SU-DHL-6 (cell line): Measurements from ENCODE around the gene CADM1.

Source experiments
- H2AFZ ChIP-seq: fragments of 200-600 bp; sonication (generic); 2 replicates; pipeline ENCODE4 v1.6.1; 2014; ENCODE audit warnings: low read depth, mild to moderate bottlenecking, moderate library complexity, mixed read lengths, antibody characterized with exemption, low read length; ENCODE audit not compliant: severe bottlenecking
- H3F3A ChIP-seq: fragments of 200-600 bp; shearing (Covaris generic); 2 replicates; pipeline ENCODE4 v1.6.0; 2016; ENCODE audit warnings: antibody characterized with exemption, mild to moderate bottlenecking; ENCODE audit not compliant: insufficient read depth
- H3K27ac ChIP-seq: fragments of 200-600 bp; sonication (generic); 2 replicates; pipeline ENCODE4 v1.5.1; 2016; ENCODE audit warnings: low read depth, mild to moderate bottlenecking, low read length, moderate library complexity, mixed read lengths
- H3K27me3 ChIP-seq: fragments of 200-600 bp; sonication (generic), shearing (Covaris generic); 2 replicates; pipeline ENCODE4 v1.6.0; 2014; ENCODE audit warnings: mild to moderate bottlenecking, low read length
- H3K36me3 ChIP-seq: fragments of 200-600 bp; sonication (generic); 2 replicates; pipeline ENCODE4 v1.6.1; 2014; ENCODE audit warnings: mild to moderate bottlenecking, low read length, mixed read lengths
- H3K4me2 ChIP-seq: fragments of 300-600, 200-600 bp; shearing (Covaris generic), sonication (generic); 2 replicates; pipeline ENCODE4 v1.6.0; 2014; ENCODE audit warnings: low read length, low read depth, mild to moderate bottlenecking; ENCODE audit not compliant: poor library complexity, severe bottlenecking
- H3K4me3 ChIP-seq: fragments of 200-600 bp; sonication (generic); 2 replicates; pipeline ENCODE4 v1.5.1; 2014; ENCODE audit warnings: antibody characterized with exemption, low read length, mild to moderate bottlenecking, mixed read lengths; ENCODE audit not compliant: insufficient read depth, poor library complexity, severe bottlenecking
- H3K79me2 ChIP-seq: fragments of 200-600 bp; sonication (generic); 2 replicates; pipeline ENCODE4 v1.6.1; 2014; ENCODE audit warnings: mild to moderate bottlenecking, low read length, moderate library complexity; ENCODE audit not compliant: insufficient read depth
- H3K9ac ChIP-seq: fragments of 200-600 bp; sonication (generic); 2 replicates; pipeline ENCODE4 v1.7.0; 2014; ENCODE audit warnings: mild to moderate bottlenecking, low read length
- H3K9me2 ChIP-seq: fragments of 200-600 bp; sonication (generic); replicated peaks from 2 replicates; pipeline ENCODE4 v1.6.1; 2014; ENCODE audit warnings: low read length; ENCODE audit not compliant: insufficient read depth
- H3K9me3 ChIP-seq: fragments of 200-600 bp; sonication (generic); 2 replicates; pipeline ENCODE4 v1.6.1; 2014; ENCODE audit warnings: low read length, mixed read lengths; ENCODE audit not compliant: insufficient read depth
- H4K20me1 ChIP-seq: fragments of 200-600 bp; sonication (generic); 2 replicates; pipeline ENCODE4 v1.6.1; 2014; ENCODE audit warnings: low read depth, mild to moderate bottlenecking, antibody characterized with exemption, low read length, moderate library complexity, mixed read lengths
- EZH2phosphoT487 ChIP-seq: fragments of 200-600 bp; sonication (generic), shearing (Covaris generic); conservative IDR thresholded peaks from 2 replicates; pipeline ENCODE4 v1.6.1; 2018; ENCODE audit warnings: mild to moderate bottlenecking, antibody characterized with exemption, low read length, moderate library complexity, mixed read lengths
- TF ChIP-seq, protein P1 (sequence below): fragments of 200-600 bp; sonication (generic); IDR thresholded peaks from one replicate; pipeline ENCODE4 v1.5.1; 2017; ENCODE audit warnings: antibody characterized with exemption, mild to moderate bottlenecking, low read length, moderate library complexity; ENCODE audit not compliant: insufficient read depth, poor library complexity, severe bottlenecking

CADM1 gene

DNA sequence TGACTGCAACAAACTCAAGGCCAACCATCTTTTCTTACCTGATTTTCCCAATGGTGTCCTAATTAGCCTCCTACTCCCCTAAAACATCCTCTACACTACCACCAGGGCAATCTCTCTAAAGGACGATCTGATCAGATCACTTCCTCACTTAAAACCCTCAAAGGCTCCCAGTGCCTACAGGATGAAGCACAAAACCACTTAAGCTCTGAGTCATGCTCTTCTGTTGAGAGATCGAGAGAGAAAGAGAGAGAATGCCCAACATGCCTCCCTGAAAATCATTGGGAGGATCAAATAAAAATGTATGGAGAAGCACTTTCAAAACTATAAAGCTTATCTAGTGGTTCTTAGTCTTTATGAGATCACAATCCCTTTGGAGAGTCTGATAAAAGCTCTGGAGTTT is 171.1 kb downstream of the CADM1 start:
- TF ChIP-seq, protein P1, sequence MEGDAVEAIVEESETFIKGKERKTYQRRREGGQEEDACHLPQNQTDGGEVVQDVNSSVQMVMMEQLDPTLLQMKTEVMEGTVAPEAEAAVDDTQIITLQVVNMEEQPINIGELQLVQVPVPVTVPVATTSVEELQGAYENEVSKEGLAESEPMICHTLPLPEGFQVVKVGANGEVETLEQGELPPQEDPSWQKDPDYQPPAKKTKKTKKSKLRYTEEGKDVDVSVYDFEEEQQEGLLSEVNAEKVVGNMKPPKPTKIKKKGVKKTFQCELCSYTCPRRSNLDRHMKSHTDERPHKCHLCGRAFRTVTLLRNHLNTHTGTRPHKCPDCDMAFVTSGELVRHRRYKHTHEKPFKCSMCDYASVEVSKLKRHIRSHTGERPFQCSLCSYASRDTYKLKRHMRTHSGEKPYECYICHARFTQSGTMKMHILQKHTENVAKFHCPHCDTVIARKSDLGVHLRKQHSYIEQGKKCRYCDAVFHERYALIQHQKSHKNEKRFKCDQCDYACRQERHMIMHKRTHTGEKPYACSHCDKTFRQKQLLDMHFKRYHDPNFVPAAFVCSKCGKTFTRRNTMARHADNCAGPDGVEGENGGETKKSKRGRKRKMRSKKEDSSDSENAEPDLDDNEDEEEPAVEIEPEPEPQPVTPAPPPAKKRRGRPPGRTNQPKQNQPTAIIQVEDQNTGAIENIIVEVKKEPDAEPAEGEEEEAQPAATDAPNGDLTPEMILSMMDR: no peak
- TF ChIP-seq EZH2phosphoT487: no peak
- no peaks in the 10 kb centered on the region for H3K36me3 ChIP-seq
- H3K4me3 ChIP-seq: no peak overlapping the region
- H3F3A ChIP-seq: no peaks in the 10 kb centered on the region
- H2AFZ ChIP-seq: no peak overlapping the region
- no peaks in the 10 kb centered on the region for H3K79me2 ChIP-seq
- no peak overlapping the region for H3K4me2 ChIP-seq
- H3K27ac ChIP-seq: no peak overlapping the region
- no peaks in the 10 kb centered on the region for H3K27me3 ChIP-seq
- H3K9me2 ChIP-seq: no peaks in the 10 kb centered on the region
- no peak overlapping the region for H3K9ac ChIP-seq
- H3K9me3 ChIP-seq: peaks cover 6% of the 10 kb centered on the region; the same call in 1 of the 2 replicates
- H4K20me1 ChIP-seq: no peaks in the 10 kb centered on the region

DNA sequence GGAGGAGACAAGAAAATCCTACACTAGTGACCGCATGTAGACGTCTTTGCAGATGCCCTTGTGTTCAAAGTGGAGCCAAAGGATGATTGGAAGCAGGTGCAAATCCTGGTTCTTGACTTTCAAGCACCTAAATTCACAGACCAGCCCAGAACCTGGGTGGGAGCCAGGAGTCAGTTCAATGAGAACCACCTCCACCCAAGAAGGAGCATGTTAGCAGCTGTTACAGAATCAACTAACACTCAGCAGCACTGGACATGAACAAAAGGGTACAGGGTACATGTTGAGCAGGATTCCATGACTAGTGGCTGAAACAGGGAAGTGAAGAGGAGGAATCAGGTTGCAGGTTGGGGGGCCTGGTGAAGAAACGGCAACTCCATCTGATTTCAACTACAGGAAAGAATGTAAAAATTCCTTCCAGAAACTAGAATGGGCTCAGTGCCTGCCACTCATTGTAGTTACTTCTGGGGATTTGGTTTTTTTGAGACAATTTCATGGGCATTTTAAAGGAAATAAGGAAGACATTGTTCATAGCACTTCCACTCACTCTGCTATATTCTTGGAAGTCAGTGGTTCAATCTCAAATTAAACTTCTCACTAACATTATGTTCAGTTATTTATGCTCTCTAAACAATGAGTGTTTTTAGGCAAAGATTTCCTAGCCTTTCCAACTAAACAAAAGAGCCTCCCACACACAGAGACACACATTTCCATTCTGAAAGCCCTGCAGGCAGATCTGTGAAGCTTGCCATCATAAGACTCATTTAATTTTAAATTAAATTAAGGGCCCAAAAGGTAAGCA is 173.3 kb downstream of the CADM1 start:
- no peaks in the 10 kb centered on the region for H3K79me2 ChIP-seq
- no peak overlapping the region for H3K4me3 ChIP-seq
- H3K4me2 ChIP-seq: no peak overlapping the region

DNA sequence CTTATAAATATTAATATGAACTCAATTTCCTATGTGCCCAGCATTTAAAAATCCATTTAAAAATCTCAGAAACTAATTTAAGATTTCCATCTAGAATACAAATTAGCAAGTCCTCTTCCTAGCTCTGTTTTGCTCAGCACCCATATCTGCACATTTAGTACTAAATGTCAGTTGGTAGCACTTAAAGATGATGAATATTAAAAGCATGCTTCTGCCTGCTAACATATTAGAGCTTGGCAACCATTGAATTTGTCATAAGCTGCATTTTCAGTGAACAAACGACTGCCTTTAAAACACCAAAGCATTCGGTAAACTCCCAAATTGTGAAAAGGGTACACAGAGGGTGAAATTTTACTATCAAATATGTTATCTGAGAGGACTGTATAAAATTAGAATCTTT is 177.7 kb downstream of the CADM1 start:
- Histone ChIP-seq H3K9me3 (peaks cover 6% of the 10 kb centered on the region; the same call in 1 of the 2 replicates), H3K36me3 (no peaks in the 10 kb centered on the region), H3K4me2 (no peak overlapping the region), H3F3A (no peaks in the 10 kb centered on the region), H3K9ac (no peak overlapping the region), H3K9me2 (no peaks in the 10 kb centered on the region), H4K20me1 (no peaks in the 10 kb centered on the region), H2AFZ (no peak overlapping the region), H3K4me3 (no peak overlapping the region), H3K27ac (no peak overlapping the region), H3K27me3 (no peaks in the 10 kb centered on the region), H3K79me2 (no peaks in the 10 kb centered on the region)
- no peak for TF ChIP-seq EZH2phosphoT487
- TF ChIP-seq, protein P1: no peak

More for the DNA sequence above, 173.3 kb downstream of the CADM1 start:
- no peak overlapping the region for H3K9ac ChIP-seq
- no peak overlapping the region for H3K27ac ChIP-seq
- no peak overlapping the region for H2AFZ ChIP-seq
- no peaks in the 10 kb centered on the region for H3K27me3 ChIP-seq
- TF ChIP-seq, protein P1: no peak
- TF ChIP-seq EZH2phosphoT487: no peak
- H3K9me3 ChIP-seq: peaks cover 6% of the 10 kb centered on the region; the same call in 1 of the 2 replicates
- no peaks in the 10 kb centered on the region for H3K36me3 ChIP-seq
- no peaks in the 10 kb centered on the region for H3K9me2 ChIP-seq
- H4K20me1 ChIP-seq: no peaks in the 10 kb centered on the region
- H3F3A ChIP-seq: no peaks in the 10 kb centered on the region
